Metanephros (tissue), 2 donors: ENCODE data around the gene NPHS1. TPM values are rescaled to one million over a fixed set of nuclear protein-coding genes. Genes with fewer than 3 reads are reported as not detected.

Experiments
- small RNA-seq: library from RNA; depleted of rRNA; stranded (forward); fragments of <200 nt; gene quantifications from one replicate; pipeline ENCODE3, GENCODE V24; 2014; ENCODE audit warnings: low replicate concordance
- total RNA-seq: library from RNA; depleted of rRNA; stranded (reverse); fragments of >200 nt; gene quantifications from one replicate; pipeline ENCODE4 v1.2.3, GENCODE V29; 2014

The NPHS1 gene, protein sequence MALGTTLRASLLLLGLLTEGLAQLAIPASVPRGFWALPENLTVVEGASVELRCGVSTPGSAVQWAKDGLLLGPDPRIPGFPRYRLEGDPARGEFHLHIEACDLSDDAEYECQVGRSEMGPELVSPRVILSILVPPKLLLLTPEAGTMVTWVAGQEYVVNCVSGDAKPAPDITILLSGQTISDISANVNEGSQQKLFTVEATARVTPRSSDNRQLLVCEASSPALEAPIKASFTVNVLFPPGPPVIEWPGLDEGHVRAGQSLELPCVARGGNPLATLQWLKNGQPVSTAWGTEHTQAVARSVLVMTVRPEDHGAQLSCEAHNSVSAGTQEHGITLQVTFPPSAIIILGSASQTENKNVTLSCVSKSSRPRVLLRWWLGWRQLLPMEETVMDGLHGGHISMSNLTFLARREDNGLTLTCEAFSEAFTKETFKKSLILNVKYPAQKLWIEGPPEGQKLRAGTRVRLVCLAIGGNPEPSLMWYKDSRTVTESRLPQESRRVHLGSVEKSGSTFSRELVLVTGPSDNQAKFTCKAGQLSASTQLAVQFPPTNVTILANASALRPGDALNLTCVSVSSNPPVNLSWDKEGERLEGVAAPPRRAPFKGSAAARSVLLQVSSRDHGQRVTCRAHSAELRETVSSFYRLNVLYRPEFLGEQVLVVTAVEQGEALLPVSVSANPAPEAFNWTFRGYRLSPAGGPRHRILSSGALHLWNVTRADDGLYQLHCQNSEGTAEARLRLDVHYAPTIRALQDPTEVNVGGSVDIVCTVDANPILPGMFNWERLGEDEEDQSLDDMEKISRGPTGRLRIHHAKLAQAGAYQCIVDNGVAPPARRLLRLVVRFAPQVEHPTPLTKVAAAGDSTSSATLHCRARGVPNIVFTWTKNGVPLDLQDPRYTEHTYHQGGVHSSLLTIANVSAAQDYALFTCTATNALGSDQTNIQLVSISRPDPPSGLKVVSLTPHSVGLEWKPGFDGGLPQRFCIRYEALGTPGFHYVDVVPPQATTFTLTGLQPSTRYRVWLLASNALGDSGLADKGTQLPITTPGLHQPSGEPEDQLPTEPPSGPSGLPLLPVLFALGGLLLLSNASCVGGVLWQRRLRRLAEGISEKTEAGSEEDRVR (N-terminal part only)
- 32.8 TPM for total RNA-seq

DNA sequence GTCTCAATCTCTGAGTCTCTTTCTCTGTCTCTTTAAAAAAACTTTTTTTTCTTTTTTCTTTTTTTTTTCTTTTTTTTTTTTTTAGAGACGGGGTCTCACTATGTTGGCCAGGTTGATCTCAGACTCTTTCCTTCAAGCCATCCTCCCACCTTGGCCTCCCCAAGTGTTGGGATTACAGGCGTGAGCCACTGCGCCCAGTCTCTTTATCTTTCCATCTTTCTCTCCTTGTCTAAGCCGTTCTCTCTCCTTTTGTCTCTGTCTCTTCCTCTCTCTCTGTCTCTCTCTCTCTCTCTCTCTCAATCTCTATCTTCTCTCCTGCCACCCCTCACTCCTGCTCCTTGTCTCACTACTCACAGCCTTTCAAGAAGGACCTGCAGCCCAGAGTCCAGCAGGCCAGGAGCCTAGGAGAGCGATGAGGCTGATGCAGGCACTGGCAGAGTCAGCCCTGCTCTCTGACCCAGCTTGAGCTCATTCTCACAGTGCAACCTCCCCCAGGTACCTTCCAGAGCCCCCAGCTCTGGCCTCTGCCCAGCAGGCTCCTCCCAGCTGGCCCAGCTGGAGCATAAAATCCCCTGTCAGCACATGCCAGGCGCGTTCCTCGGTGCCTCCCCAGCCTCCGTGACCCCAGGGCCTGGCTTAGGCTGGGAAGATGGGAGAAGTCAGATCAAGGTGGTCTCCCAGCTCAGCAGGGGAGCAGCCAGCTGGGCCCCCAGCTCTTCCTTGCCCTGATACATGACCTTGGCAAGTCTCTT lies at the start of gene NPHS1:
TSS of gene NPHS1 (minus strand) at position 476 of the 752 bp plus-strand sequence. CDS start 667 bp downstream, outside the sequence.

DNA sequence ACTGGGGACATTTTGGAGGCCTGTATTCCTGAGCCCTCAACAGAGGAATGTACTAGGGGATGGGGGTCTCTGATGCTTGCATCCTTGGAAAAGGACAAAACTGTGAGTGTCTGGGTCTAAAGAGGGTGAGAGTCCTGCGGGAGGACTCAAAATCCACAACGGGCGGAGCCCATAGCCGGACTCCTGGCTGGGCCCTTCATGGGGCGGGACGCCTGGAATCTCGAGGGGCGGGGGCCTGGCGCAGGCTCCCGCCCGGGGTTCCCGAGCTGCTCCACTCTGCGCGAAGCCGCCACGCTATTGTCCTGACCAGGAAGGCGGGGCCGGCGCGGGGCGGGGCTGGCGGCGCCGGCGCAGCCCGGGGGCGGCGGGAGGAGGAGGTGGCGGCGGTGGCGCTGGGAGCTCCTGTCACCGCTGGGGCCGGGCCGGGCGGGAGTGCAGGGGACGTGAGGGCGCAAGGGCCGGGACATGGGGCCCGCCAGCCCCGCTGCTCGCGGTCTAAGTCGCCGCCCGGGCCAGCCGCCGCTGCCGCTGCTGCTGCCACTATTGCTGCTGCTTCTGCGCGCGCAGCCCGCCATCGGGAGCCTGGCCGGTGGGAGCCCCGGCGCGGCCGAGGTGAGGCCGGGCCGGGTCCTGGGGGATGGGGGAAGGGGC lies 16.0 kb upstream of the NPHS1 start, which contains the start of gene APLP1:
TSS of gene APLP1 (plus strand) at position 403 of the 651 bp plus-strand sequence. CDS start at position 466, 63 bp downstream.

DNA sequence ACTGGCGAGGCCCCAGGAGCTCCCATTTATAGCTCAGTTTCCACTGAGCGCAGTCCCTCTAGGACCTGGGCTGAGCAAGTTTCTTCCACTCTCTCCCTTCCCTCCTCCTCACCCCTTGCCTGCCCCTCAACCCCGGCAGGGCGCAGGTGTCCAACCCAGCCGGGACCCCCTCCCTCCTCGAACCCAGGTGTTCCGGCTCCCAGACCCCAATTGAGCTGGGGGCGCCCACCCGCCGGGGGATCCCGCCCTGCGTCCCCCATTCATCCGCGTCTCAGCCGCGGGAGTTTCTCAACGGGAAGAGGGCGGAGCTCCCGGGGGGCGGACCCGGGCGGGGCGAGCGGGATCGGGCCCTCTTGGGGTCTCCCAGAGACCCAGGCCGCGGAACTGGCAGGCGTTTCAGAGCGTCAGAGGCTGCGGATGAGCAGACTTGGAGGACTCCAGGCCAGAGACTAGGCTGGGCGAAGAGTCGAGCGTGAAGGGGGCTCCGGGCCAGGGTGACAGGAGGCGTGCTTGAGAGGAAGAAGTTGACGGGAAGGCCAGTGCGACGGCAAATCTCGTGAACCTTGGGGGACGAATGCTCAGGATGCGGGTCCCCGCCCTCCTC lies 4.3 kb upstream of the NPHS1 start, which contains the start of gene KIRREL2:
TSS of gene KIRREL2 (plus strand) at position 366 of the 604 bp plus-strand sequence. CDS start at position 575, 209 bp downstream.

DNA sequence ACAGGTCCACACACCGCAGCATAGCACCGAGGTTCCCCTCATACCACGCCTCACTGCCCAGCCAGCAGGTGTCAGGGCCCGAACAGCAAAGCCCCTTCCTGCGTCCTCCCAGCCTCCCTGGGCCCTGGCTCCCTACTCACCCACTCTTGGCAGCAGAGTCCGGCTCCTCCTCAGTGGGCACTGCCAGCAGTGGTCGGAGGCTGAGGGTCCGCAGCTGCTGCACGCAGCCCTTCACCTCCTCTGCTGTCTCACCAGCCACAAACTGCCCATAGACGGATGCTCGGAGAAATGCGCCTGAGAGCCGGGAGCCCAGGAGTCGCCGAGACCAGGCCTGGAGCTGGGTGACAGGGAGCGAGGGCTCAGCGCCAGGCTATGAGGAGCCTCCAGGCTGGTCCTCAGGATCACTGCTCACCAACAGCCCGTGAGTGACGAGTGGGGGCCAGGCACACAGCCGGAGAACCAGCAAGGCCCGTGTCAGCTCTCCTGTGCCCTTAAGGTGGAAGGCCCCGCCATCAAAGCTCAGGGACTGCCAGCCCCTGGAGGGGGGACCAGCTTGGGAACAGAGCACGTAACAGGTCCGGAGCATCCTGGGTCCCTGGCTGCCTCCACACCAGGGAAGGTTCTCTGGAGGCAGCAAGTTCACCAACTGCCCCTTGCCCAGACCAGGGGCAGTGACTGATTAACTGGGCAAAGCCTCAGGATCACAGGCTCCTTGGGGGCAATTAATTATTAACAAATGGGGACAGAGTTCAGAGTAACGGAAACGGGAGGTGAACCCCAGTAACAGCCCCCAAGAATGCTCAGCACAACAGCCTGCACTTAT lies 39.9 kb downstream of the NPHS1 start, which contains the start of gene PRODH2:
TSS of gene PRODH2 (minus strand) at position 626 of the 823 bp plus-strand sequence. CDS start at position 586, 40 bp downstream.

Small RNAs within 50 kb of the gene (small RNA-seq; reads per million reads assigned to genes)
- gene RN7SL402P: not detected

Other genes starting within 250 kb of the NPHS1 start
- 14.3 TPM for gene HAUS5, start 239.8 kb downstream of the NPHS1 start, total RNA-seq
- gene RBM42, start 223.5 kb downstream of the NPHS1 start, total RNA-seq: 40.6 TPM
- gene ETV2, start 210.8 kb downstream of the NPHS1 start, total RNA-seq: 0.47 TPM
- gene COX6B1, start 204.2 kb downstream of the NPHS1 start, total RNA-seq: 303 TPM
- gene UPK1A, start 186.0 kb downstream of the NPHS1 start, total RNA-seq: 20.4 TPM
- not detected for gene ZBTB32, start 147.9 kb downstream of the NPHS1 start, total RNA-seq
- gene KMT2B, start 134.5 kb downstream of the NPHS1 start, total RNA-seq: 28.0 TPM
- 4.5 TPM for gene IGFLR1, start 110.1 kb downstream of the NPHS1 start, total RNA-seq
- gene U2AF1L4, start 107.1 kb downstream of the NPHS1 start, total RNA-seq: 14.9 TPM
- 22.9 TPM for gene PSENEN, start 106.9 kb downstream of the NPHS1 start, total RNA-seq
- 11.3 TPM for gene LIN37, start 103.9 kb downstream of the NPHS1 start, total RNA-seq
- 51.6 TPM for gene HSPB6, start 95.5 kb downstream of the NPHS1 start, total RNA-seq
- 15.9 TPM for gene PROSER3, start 94.3 kb downstream of the NPHS1 start, total RNA-seq
- 27.4 TPM for gene ARHGAP33, start 76.9 kb downstream of the NPHS1 start, total RNA-seq
- gene PRODH2, start 39.7 kb downstream of the NPHS1 start, total RNA-seq: 14.4 TPM
- gene KIRREL2, start 4.4 kb upstream of the NPHS1 start, total RNA-seq: 3.9 TPM
- 10.3 TPM for gene APLP1, start 16.1 kb upstream of the NPHS1 start, total RNA-seq
- gene NFKBID, start 48.0 kb upstream of the NPHS1 start, total RNA-seq: 12.7 TPM
- gene HCST, start 50.0 kb upstream of the NPHS1 start, total RNA-seq: 6.9 TPM
- 24.3 TPM for gene TYROBP, start 55.8 kb upstream of the NPHS1 start, total RNA-seq
- gene LRFN3, start 83.9 kb upstream of the NPHS1 start, total RNA-seq: 9.9 TPM
- gene SDHAF1, start 142.7 kb upstream of the NPHS1 start, total RNA-seq: 15.9 TPM
- gene SYNE4, start 156.3 kb upstream of the NPHS1 start, total RNA-seq: 7.4 TPM
- 10.3 TPM for gene ALKBH6, start 161.7 kb upstream of the NPHS1 start, total RNA-seq
- gene CLIP3, start 180.4 kb upstream of the NPHS1 start, total RNA-seq: 25.7 TPM
- gene THAP8, start 201.8 kb upstream of the NPHS1 start, total RNA-seq: 6.7 TPM
- gene WDR62, start 202.4 kb upstream of the NPHS1 start, total RNA-seq: 3.2 TPM